Activated T-cell treated with anti-CD3 and anti-CD28 coated beads, Interleukin-2, amount 50 U/mL, for 4 hours (primary cell): ENCODE data around the gene BTRC. TPM values are rescaled to one million over a fixed set of nuclear protein-coding genes. Genes with fewer than 3 reads are reported as not detected.
A peak's percentile ranks its signal among the peaks of the same experiment; 100 is the strongest.
"Not testable (repeated sequence)": the region's sequence is repeated elsewhere in the genome, so short reads cannot be mapped to it uniquely, and the experiment has no call there.

Source experiments
- ATAC-seq, 2 donors: fragments of 200-7000 bp; cut with Tn5 transposase; one replicate each; pipeline ENCODE4 v1.10.0; 2021
- DNase-seq: peaks from one replicate; pipeline ENCODE4 v3.0.0-alpha.2; 2020
- H3K27me3 Mint-ChIP-seq: one replicate; pipeline ENCODE4 v1.8.0; 2021; ENCODE audit warnings: low read depth, mixed read lengths
- H3K36me3 Mint-ChIP-seq: one replicate; pipeline ENCODE4 v1.8.0; 2022; ENCODE audit warnings: mixed read lengths; ENCODE audit not compliant: insufficient read depth
- H3K4me1 Mint-ChIP-seq: one replicate; pipeline ENCODE4 v1.8.0; 2021; ENCODE audit warnings: low read depth, mixed read lengths
- H3K4me3 Mint-ChIP-seq: one replicate; pipeline ENCODE4 v1.8.0; 2021; ENCODE audit warnings: mild to moderate bottlenecking, moderate library complexity, mixed read lengths
- H3K9me3 Mint-ChIP-seq: one replicate; pipeline ENCODE4 v1.8.0; 2021; ENCODE audit warnings: mixed read lengths
- total RNA-seq, 3 donors: library from RNA; stranded (reverse); gene quantifications; one replicate each; pipeline ENCODE4 v1.2.1, GENCODE V29; 2021

The BTRC gene
- 10 to 100 TPM; 14.2 to 19.5 (median 14.8) TPM for total RNA-seq

DNA sequence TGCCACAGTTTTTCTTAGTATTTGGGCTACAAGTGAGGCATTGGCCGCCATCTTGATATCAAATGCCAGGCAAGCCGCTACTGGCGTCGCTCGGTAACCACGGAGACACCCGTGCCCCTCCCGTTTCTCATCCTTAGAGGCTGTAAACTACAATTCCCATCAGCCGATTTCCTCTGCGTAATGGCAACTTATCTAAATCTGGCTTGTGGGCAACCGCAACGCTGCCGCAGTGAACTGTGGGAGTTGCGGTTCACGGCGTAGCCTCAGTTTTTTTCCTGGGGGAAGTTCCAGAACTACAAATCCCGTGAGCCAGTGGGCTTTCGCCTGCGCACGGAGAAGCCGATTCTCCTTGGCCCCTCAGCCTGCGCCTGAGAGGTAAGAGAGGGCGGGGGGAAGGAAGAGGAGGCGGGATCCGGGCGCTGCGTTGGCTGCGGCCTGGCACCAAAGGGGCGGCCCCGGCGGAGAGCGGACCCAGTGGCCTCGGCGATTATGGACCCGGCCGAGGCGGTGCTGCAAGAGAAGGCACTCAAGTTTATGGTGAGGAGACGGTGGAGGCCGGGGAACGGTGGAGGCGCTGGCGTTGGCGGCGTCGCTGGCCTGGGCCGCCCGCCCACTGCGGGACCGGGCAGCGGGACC lies at the start of gene BTRC:
Gene BTRC (plus strand): TSS at position 474 of the 636 bp plus-strand sequence. CDS start 16 bp downstream, at position 490.
- peak; percentile 97 to 99 for ATAC-seq
- Mint-ChIP-seq H3K36me3 (peaks cover 4% of the 10 kb centered on the region), H3K9me3 (no peaks in the 10 kb centered on the region), H3K27me3 (peaks cover 11% of the 10 kb centered on the region), H3K4me3 (peak within 1 kb of the TSS; percentile 92), H3K4me1 (peaks cover 22% of the 10 kb centered on the region)
- peak; percentile 91 for DNase-seq

DNA sequence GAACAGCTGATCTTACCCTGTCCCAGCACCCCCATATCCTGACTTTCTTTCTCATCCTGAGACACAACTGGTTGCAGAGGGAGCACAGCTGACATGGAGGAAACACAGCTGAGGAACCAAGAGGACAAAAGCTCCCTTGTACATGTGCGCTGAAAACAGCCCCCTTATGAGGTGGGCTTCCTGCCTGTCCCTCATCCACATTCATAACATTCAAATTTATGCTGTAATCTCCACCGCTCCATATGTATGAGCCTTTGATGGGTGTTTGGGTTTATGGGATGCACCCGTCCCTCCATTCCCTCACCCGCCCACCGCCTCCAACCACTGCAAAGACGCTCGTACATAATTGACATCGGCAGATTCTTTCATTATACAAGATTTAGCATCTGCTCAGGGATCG lies 49.6 kb upstream of the BTRC start:
- Mint-ChIP-seq H3K4me3 (no peak overlapping the region), H3K4me1 (no peaks in the 10 kb centered on the region), H3K9me3 (no peaks in the 10 kb centered on the region), H3K27me3 (peaks cover 45% of the 10 kb centered on the region), H3K36me3 (no peaks in the 10 kb centered on the region)
- DNase-seq = no peak
- ATAC-seq = no peak

DNA sequence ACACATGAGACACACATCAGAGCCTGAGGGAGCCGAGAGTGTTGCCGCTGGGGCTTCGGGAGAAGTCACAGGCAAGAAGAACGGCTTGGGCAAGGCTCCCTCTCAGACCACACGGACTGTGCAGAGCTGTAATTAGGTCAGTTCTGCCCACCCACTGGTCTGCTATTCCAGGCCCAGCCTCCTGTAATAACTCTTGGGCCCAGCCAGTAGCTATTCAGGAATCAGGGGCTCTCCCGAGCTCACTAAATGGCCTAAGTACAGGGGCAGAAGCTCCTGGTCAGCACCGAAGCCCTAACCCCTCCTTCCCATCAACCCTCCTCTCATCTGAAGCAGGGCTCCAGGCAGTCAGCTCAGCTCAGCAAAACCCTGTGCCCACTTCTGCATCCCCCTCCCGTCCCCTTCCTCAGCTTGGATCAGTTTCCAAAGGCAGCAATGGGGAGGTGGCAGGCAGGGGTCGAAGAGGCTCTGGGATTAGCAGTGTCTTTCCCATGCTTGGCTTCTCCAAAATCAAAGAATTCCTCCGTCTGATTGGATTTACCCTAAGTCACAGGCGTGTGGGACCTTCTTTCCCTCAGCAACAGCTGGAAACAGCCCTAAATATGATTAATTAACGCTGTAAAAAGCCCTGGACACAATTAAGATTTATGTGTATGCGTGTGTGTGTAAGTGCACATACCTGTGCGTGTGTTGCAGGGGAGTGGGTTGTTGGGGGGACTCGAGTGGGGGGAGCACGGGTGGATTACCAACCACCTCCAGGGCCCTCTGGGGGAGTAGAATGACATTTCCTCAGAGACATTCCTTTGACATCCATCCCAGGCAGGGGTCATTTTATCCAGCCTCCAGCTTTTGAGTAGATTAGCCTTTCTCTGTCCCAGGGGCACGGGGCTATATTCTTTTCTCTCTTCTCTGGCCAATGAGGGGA lies 48.4 kb upstream of the BTRC start:
- no peak overlapping the region for H3K4me3 Mint-ChIP-seq

DNA sequence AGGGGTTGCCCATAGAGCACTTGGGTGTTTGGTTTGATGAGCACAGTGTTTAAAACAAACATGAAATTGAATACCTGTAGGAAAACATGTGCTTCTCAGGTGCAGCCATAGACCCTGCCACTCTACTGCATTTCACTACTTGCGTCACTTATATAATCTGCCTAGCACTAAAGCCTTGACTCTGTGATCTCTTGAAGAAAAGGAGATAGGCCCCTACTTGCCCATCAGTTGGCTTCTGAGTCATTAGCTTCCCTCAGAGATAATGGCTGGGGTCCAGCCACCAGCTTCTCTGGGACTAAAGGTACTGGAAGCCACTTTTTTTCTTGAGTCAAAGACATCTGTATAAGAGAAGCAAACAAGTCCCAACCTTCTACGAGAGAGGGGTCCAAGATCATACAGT lies 45.9 kb upstream of the BTRC start:
- Mint-ChIP-seq H3K9me3 (no peaks in the 10 kb centered on the region), H3K4me3 (no peak overlapping the region), H3K27me3 (peaks cover 69% of the 10 kb centered on the region), H3K36me3 (no peaks in the 10 kb centered on the region), H3K4me1 (peaks cover 7% of the 10 kb centered on the region)
- DNase-seq (no peak), ATAC-seq (no peak)

More for the DNA sequence above, 48.4 kb upstream of the BTRC start:
- ATAC-seq (no peak), DNase-seq (no peak)
- H3K36me3 Mint-ChIP-seq = no peaks in the 10 kb centered on the region
- H3K9me3 Mint-ChIP-seq = no peaks in the 10 kb centered on the region
- H3K27me3 Mint-ChIP-seq = peaks cover 51% of the 10 kb centered on the region
- peaks cover under 1% of the 10 kb centered on the region for H3K4me1 Mint-ChIP-seq

DNA sequence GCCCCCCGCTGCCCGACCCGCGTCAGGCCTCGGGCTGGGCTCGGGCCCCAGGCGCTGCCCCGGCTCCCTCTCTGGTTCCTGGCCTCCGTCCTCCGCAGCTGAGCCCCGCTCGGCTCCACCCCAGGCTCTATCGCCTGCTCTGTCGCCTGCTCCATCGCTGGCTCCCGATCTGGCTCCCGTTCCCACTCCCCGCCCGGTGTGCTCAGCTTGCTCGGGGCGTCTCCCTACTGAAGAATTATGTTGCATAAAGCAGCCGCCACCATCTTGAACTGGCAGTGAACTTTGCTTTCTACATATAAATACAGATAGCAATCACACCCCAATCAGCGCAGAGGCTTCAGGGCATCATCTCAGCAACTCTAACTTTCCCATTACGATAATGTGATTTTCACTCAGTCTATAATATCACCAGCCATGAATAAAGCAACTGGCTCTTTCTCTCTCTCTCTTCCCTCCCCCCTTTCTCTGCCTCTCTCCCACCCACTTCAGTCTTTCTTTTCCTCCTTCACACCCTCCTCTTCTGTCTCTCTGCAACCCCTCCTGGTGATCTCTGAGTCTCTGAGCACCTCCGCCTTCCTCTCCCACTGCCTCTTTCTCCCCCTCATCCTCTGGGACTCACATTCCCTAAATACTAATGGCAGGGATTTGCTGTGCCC lies 43.3 kb upstream of the BTRC start:
- H3K36me3 Mint-ChIP-seq = no peaks in the 10 kb centered on the region
- H3K9me3 Mint-ChIP-seq = no peaks in the 10 kb centered on the region
- H3K4me3 Mint-ChIP-seq = peak overlapping the region; percentile 59
- DNase-seq = no peak
- H3K27me3 Mint-ChIP-seq = peaks cover 76% of the 10 kb centered on the region
- peaks cover 7% of the 10 kb centered on the region for H3K4me1 Mint-ChIP-seq
- peak; percentile 35 to 46 for ATAC-seq

DNA sequence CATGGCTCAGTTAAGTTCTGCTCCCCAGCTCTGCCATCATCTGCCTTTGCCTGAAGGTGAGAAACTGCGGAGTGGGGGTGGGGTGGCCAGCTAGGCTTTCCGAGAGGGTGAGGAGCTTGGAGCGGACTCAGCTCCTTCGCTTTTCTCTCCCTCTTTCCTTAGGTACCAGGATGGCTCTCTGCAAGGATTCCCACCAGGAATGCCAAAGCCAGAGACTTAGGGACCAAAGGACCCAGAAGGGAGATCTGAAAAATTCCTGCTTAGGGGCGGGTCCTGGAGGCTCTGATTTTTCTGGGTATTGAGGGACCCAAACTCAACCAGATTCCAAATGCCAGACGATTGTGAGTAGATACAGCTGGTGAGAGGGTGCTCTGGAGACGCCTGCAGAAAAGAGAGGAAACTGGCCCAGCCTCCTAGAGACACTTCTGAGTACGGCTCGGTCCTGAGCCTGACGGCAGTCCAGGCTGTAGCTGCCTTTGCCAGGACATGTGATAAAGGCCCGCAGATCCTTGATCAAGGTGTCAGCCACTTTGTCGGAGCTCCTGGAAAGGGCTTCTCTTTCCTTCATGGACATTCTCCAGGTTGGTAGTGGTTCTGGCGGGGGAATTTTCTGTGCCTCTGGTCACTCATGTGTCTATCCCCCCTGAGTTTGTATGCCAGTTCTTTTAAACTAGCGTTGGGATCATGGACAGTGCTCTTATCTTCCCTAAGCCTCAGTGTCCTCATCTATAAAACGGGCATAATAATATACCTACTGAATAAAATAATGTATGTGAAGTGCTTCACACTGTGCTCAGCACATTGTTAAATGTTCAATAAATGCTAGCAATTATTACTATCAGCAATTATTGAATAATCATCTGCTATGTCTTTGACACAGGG lies 42.5 kb upstream of the BTRC start:
- Mint-ChIP-seq H3K27me3 (peaks cover 71% of the 10 kb centered on the region), H3K36me3 (no peaks in the 10 kb centered on the region), H3K9me3 (no peaks in the 10 kb centered on the region), H3K4me1 (peaks cover 7% of the 10 kb centered on the region), H3K4me3 (peak overlapping the region; percentile 59)
- ATAC-seq (peak in 1 of 2 donors; percentile 48), DNase-seq (no peak)

DNA sequence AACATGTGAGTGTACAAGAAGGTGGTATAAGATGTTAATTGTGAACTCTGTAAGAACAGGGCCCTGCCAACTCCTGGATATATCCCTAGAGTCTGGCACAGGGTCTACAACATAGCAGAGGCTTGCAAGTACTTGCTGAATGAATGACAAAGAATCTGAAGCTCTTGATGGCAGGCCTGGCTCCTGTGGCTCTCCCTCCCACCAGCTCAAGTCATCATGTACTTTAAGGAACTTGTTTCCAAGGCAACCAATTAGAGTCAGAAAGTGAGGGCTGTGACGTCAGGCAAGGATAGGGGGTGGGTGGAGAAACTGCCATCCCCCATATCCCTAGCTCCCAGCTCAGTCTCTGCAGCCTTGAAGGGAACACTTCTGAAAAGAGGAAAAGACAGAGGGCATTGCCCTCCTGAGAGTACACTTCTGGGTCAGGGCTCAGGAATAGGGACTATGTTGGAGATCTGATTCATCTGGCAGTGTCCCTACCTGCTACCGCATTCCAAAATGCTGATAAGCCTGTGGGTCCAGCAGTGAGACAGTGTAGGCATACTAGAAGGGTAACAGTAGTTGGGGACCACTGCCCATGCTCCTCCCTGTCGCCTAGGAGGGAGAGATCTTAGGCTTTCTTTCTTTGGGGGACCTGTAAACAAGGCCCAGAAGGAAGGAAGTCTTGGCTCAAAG lies 34.6 kb upstream of the BTRC start:
- H3K9me3 Mint-ChIP-seq = no peaks in the 10 kb centered on the region
- ATAC-seq (no peak), DNase-seq (no peak)
- H3K36me3 Mint-ChIP-seq = no peaks in the 10 kb centered on the region
- no peak overlapping the region for H3K4me3 Mint-ChIP-seq
- no peaks in the 10 kb centered on the region for H3K4me1 Mint-ChIP-seq
- H3K27me3 Mint-ChIP-seq = peaks cover 27% of the 10 kb centered on the region

DNA sequence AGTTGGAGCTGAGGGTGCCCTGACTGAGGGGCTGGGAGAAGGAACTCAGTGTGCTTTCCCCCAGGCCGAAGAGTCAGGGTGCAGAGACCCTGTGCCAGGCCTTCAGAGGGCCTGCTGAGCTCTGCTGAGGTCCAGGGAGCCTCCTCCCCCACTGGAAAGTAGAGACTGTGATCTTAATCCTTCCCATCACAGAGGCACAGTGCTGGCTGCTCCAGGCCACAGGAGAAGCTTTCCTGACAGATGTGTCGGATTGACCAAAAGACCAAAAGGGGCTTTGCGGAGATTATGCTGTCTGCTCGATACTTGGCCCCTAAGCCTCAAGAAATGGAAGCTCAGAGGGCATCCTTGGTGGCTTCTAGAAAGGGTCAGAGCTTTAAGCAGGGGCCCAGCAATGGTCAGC lies 32.9 kb upstream of the BTRC start:
- DNase-seq (no peak), ATAC-seq (no peak)
- Mint-ChIP-seq H3K9me3 (no peaks in the 10 kb centered on the region), H3K27me3 (peaks cover 24% of the 10 kb centered on the region), H3K36me3 (no peaks in the 10 kb centered on the region), H3K4me1 (no peaks in the 10 kb centered on the region), H3K4me3 (no peak overlapping the region)

DNA sequence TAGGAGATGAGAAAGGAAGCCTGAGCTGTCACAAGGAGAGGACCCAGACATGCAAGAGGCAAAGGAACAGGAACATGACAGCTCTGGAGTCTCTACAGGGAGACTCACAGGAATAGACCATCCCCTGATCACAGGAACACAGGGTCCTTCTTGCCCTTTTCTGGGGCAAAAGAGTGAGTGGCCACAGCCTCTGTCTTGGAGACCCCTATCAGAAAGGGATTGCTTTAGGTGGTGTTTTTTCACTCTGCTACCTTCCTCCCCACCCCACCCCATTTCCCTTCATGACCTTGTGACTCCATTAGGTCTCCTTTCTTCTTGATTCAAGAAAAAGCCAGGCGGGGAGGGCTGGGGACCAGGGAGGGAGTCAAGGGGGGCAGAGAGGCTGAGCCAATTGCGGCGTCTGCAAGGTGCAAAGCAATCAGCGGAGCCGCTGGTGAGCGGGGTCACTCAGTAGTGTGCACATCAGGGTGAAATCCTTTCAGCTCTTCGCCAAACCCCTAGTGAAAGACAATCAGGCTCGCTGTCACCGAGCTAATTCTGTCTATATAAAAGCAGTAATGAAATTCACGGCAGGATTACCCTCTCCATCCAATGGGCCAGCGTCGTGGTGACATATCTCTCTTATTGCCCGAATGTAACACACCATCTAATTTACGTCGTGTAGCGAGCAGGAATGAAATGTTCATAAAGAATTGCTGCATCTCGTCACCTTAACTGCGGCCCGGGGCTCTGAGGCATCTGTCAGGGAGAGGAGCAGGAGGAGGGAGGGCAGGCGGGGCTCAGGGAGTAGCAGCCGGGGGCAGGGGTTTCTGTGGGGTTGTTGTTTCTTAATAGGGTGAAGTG lies 31.5 kb upstream of the BTRC start:
- ATAC-seq (no peak), DNase-seq (no peak)
- Mint-ChIP-seq H3K4me1 (no peaks in the 10 kb centered on the region), H3K27me3 (peaks cover 24% of the 10 kb centered on the region), H3K36me3 (no peaks in the 10 kb centered on the region), H3K9me3 (no peaks in the 10 kb centered on the region), H3K4me3 (no peak overlapping the region)

DNA sequence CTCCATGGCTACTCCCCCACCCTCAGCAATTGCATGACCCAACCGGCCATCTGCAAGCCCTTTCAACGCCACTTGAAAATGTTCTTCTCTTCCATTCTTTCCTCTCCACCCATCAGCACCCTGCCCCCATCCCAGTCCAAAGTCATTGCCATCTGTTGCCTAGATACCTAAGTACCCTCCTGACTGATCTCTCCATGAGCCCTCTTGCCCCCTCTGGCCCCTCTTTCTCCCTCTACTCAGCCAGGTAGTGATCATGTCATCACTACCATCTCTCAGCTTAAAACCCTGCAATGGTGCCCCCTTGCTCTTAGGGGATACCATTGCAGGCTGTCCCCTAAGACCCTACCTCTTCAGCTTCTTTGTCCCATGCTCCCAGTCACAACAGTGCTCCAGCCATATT lies 30.5 kb upstream of the BTRC start:
- ATAC-seq = no peak
- H3K4me1 Mint-ChIP-seq = no peaks in the 10 kb centered on the region
- no peaks in the 10 kb centered on the region for H3K36me3 Mint-ChIP-seq
- H3K27me3 Mint-ChIP-seq = peaks cover 26% of the 10 kb centered on the region
- no peak overlapping the region for H3K4me3 Mint-ChIP-seq
- H3K9me3 Mint-ChIP-seq = no peaks in the 10 kb centered on the region
- no peak for DNase-seq

DNA sequence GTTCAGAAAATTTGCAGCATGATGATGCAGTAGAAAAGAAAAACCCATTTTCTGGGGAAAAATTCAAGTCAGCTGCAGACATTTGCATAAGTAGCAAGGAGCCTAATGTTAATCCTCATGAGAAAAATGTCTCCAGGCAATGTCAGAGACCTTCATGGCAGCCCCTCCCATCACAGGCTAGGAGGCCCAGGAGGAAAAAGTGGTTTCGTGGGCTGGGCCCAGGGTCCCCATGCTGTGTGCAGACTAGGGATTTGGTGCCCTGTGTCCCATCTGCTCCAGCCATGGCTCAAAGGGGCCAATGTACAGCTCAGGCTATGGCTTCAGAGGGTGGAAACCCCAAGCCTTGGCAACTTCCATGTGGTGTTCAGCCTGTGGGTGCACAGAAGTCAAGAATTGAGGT lies 26.5 kb upstream of the BTRC start:
- DNase-seq, ATAC-seq, H3K9me3 Mint-ChIP-seq, H3K4me3 Mint-ChIP-seq, H3K36me3 Mint-ChIP-seq, H3K4me1 Mint-ChIP-seq: not testable (repeated sequence)
- H3K27me3 Mint-ChIP-seq = peaks cover 21% of the 10 kb centered on the region

DNA sequence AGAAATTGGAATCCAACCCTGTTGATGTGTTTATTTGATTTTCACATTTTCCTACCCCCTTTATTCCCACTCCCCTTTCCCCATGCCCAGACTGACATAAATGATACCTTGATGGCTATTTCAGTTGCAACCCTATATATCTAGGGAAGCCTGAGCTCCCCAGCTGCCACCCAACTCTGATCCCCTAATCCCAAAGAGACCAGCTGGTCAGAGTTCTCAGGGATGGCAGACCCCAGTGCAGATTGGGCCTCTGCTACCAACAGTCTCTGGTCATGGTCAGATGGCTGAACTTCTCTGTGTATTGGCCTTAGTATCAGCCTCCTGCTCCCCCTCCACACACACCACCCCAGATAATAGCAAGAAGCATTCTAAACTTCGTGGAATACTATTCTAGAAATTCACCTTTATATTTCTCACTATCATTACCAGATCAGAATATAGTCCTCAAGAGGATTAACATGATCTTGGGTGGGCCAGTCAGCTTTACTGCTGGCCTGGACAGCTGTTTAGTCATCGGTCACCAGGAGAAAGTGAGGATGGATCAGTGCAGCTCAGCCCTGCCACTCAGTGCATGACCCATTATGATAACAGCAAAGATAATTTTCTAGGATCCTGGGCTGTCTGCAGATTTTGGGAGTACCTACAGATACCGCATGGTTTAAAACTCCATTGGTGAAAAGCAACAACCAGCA lies 24.5 kb upstream of the BTRC start:
- DNase-seq (no peak), ATAC-seq (no peak)
- Mint-ChIP-seq H3K9me3 (no peaks in the 10 kb centered on the region), H3K27me3 (peaks cover 6% of the 10 kb centered on the region), H3K36me3 (no peaks in the 10 kb centered on the region), H3K4me3 (no peak overlapping the region), H3K4me1 (no peaks in the 10 kb centered on the region)
